ENCODE data around the gene SNAPIN.
"Not testable (repeated sequence)": the region's sequence is repeated elsewhere in the genome, so short reads cannot be mapped to it uniquely, and the experiment has no call there.

SNAPIN gene

DNA sequence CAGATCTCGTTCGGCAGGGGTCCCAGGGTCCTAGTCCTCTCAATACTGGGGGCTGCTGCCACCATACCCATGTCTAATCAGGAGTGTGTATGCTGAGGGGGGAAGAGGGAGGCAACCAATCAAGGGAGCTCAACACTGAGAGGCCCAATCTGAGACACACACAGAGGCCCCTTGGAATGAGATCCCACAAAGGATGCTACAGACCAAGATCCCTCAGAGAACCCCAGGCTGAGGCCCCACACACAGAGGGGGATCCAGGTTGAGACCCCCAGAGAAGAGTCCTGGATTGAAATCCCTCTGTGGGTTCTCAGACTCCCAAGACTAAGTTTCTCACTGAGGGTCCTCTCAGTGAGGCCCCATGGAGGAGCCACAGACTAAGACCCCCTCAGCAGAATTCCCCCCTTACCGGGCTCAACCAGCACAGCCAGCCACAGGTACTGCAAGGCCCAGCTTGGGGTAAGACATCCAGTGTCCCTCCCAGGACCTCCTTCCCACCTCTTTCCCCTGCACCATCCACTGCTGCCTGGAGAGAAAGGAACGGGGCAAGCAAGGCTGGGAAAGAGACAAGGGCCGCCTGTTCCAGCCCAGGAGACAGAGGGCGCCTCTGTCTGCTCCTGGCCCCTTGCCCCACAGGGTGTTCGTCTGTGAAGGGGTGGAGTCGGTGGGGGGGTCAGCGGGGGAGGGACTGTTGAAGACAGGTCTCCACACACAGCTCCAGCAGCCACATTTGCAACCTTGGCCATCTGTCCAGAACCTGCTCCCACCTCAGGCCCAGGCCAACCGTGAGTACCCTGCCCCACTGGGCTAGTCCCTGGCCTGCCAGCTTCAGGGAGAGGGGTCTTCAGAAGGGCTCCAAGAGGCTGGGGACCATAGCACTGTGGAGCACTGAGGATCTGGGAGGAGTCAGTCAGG, 30.5 kb upstream of the SNAPIN start, which contains the start of gene S100A1:
TSS of gene S100A1 (plus strand) at position 720 of the 912 bp plus-strand sequence. CDS start 2,088 bp downstream, outside the sequence.
- DNase-seq = no peak

DNA sequence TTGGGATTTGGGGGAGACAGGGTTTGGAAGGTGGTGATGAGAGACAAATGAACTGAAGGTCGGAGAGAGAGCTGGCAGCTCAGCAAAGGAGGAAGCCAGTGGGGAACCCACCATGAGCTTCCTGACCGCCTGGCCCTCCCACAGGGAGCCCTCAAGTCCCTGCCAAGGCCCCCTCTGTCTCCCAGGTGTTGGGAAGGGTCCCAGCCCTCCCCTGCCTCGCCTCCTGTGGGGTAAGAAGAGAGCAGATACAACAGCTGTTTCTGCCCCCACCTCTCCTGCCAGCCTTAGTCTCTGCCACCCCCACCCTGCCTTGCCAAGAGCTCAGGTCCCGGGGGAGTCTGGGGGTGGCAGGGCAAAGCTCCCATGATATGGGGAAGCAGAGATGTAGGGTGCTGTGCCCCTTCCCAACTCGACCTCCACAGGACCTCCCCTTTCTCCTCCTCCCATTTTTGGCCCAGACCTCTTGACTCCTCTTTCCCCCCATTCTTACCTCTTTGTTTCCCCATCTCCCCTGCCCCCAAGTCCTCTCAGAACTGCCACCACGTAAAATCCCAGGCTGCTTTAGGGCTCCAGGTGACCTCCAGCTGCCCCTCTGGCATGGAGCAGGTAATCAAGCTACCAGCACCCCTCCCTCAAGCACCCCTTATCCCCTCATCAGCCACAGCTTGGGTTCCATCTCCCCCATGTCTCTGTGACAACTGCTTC, 29.7 kb upstream of the SNAPIN start:
- DNase-seq = no peak

DNA sequence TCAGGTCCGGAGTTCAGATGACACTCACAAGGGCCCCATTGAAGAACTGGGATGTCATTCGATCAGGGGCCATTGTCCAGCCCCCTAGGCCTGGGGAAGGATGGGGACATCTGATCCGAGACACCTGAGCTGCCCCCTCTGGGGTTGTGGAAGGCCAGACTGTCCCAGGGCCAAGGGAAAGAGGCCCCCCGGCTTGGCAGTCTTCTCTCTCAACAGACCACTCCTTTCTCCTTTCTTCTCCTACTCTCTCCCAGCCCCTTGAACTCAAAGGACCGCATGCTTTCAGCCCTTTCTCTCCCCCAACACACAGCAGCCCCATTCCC, 29.2 kb upstream of the SNAPIN start:
- DNase-seq = no peak

DNA sequence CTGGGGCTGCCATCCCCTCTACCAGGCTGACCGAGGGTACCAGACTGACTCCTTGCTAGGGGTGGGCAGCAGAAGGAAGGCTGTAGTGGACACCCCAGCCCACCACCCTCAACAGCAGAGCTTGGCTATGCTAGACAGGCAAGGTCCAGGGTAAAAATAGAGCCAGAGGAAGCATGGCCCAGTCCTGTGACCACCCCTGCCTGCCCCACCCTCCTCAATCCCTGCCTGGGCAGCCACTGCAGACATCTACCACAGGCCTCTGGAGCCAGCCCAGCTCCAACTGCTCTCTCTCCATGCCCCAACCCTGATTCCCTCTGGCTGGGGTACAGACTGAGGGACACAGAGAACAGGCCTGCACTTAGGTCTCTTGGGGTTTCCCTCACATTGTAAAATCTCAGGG, 28.5 kb upstream of the SNAPIN start:
- DNase-seq = no peak

DNA sequence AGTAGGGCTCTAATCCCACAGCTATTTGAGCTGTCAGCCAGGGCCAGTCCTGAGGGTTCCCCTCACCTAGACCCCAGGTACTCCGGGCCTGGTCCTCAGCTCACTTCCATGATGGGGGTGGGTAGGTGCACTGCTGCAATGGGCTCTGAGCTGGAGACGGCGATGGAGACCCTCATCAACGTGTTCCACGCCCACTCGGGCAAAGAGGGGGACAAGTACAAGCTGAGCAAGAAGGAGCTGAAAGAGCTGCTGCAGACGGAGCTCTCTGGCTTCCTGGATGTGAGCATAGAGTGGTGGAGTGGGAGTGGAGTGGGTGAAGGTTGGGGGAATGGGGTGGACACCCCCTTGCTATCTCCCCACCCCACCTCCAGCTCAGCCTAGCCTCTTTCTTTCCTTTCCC, 28.1 kb upstream of the SNAPIN start:
- no peak for DNase-seq

DNA sequence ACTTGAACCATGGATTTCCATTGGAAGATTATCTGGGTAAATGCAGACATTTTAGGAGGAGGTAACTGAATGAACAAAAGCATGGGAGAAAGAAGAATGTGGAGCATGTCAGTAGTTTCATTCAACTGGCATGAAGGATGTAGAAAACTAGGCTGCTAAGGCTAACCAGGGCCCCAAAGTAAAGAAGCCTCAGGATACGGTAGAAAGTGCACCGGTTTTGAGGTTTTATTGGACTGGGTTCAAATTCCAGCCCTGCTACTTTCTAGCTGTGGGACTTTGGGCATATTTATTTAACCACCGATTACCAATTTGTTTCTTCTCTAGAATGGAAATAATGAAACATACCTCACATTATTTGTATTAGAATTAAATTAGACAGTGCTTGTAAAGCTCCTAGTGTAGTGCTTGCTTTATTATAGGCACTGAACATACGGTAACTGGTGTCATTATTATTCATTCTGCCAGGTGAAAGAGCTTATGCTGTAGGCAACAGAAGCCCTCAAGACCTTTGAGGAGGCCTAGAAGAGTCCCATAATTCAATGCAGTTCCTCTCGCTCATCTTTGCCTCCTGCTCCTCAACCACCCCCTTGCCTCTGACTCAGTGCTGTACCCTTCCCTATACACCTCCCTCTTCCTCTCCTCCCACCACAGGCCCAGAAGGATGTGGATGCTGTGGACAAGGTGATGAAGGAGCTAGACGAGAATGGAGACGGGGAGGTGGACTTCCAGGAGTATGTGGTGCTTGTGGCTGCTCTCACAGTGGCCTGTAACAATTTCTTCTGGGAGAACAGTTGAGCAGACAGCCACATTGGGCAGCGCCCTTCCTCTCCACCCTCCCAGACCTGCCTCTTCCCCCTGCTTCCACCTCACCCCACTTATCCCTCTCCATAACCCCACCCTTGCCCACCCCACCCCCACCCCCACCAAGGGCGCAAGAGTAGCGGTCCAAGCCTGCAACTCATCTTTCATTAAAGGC, 27.2 kb upstream of the SNAPIN start:
- no peak for DNase-seq

DNA sequence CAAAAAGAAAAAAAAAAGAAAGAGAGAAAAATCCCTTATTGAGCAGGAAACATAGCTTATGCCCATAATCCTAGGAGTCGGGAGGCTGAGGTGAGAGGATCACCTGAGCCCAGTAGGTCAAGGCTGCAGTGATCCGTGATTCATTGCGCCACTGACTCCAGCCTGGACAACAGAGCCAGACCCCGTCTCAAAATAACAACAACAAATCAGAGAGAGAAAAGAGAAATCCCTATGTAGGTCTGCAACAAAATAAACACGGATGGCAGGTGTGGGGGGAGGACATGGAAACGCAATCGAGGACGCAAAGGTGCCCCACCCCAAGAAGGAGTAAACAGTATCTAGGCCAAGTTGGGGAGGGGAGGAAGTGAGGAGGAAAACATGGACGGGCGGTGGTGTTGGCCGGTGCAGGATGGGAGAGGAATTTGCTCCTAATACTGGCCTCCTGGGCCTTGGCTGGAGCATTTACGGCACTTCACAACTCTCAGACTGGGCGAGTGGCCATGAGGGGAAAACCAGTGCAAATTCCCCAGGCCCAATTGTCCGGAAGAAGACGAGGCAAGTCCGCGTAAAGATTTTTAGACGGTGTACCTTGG, 25.2 kb upstream of the SNAPIN start:
- DNase-seq = no peak

DNA sequence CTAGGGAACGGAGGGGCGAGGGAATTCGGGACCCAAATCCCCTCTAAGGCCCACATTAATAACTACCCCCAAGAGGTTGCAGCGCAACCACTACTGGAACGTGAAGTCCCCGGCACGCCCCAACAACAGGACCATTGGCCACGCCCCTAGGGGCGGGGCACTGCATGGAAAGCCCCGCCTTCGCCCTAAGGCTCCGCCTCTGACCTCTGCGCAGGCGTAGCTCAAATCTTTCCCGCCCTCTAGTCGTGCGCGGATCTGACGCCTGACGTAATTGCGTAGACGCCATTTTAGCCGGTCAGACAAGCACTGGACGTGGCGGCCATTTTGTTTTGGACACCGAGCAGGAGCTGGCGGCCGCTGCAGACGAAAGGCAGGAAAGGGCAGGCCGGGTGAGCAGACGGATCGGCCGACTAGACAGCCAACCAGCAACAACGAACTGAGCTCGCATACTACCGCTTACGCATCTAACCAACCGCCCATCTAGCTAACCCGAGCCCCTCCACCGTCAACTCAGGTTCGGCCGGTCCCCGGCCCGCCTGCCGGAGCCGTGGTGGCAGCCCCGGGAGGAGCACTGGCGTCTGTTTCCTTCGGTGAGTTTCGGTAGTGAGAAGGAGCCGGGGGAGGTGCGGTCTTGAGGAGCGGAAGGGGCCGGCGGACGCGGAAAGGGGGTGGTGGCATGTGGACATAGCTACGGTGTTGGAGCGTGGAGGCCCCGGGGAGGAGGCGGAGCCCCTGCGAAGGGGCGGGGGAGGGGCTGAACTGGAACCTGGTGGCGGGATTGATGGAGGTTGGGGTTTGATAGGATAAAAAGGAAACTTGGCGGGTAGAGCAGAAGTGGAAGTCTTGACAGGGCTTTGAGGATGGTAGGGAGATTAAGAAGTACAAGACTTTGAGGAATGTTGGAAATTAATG, 24.5 kb upstream of the SNAPIN start, which contains the start of gene CHTOP:
TSS of gene CHTOP (plus strand) at position 313 of the 912 bp plus-strand sequence. CDS start 2,523 bp downstream, outside the sequence.
- peak; percentile 97 for DNase-seq

GRCh38 chr1:153635872-153636271, 22.6 kb upstream of the SNAPIN start:
- no peak for DNase-seq

DNA sequence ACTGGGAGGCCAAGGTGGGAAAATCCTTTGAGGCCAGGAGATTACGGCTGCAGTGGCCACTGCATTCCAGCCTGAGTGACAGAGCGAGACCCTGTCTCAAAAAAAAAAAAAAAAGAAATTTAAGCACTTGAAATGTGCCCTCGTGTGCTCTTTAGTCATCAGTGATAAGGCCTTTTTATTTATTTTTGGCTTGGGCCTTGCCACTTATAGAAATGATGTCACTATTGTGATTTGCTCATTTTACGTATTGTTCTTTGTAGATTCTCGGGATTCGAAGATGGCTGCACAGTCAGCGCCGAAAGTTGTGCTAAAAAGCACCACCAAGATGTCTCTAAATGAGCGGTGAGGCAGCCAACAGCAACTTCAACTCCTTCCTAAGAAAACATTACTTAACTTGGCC, 22.2 kb upstream of the SNAPIN start:
- no peak for DNase-seq

GRCh38 chr1:153638261-153638660, 20.2 kb upstream of the SNAPIN start:
- DNase-seq = no peak

- no peak for DNase-seq
Observed at GRCh38 chr1:153639280-153639679, 19.2 kb upstream of the SNAPIN start.

GRCh38 chr1:153640213-153640612, 18.3 kb upstream of the SNAPIN start:
- not testable (repeated sequence) for DNase-seq

- no peak for DNase-seq
Observed at GRCh38 chr1:153640861-153641260, 17.6 kb upstream of the SNAPIN start.

- DNase-seq = no peak
Observed at GRCh38 chr1:153642161-153642560, 16.3 kb upstream of the SNAPIN start.

- no peak for DNase-seq
Observed at GRCh38 chr1:153643100-153643499, 15.4 kb upstream of the SNAPIN start.

DNA sequence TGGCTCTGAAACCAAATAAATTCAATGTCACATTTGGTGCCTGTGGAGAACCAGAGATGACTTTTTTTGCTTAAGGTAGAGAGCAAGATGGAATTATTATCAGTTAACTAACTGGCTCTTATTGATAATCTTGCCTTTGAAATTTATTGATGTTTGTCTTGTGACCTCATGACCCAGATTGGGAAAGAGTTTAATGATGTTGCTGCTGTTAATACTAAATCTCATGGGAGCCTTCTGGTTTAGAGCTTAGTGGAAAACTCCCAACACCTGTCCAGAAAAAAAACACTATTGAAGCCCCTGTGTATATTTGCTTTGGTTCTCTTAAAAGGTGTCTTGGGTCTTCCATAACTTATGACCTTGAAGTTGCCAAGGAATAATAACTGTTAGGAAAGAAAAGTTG, 14.7 kb upstream of the SNAPIN start:
- no peak for DNase-seq

- no peak for DNase-seq
Observed at GRCh38 chr1:153646672-153647345, 11.7 kb upstream of the SNAPIN start.

DNA sequence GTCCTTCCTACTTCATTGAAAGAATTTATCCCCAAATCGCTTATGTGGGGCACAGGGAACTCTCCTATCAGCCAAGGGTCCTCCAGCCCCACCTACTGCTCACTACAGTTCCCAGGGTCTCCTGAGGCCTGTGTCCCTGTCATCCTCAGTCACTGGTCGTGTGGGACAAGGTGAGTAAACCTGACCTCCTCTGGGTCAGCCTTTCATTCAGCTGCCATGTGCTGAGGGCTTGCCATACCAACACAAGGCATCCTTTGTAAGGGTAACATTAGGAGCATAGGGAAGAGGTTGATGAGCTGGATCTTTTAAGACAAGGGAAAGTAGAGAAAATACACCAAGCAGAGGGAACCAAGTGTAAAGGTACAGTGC, 11.2 kb upstream of the SNAPIN start:
- no peak for DNase-seq

DNA sequence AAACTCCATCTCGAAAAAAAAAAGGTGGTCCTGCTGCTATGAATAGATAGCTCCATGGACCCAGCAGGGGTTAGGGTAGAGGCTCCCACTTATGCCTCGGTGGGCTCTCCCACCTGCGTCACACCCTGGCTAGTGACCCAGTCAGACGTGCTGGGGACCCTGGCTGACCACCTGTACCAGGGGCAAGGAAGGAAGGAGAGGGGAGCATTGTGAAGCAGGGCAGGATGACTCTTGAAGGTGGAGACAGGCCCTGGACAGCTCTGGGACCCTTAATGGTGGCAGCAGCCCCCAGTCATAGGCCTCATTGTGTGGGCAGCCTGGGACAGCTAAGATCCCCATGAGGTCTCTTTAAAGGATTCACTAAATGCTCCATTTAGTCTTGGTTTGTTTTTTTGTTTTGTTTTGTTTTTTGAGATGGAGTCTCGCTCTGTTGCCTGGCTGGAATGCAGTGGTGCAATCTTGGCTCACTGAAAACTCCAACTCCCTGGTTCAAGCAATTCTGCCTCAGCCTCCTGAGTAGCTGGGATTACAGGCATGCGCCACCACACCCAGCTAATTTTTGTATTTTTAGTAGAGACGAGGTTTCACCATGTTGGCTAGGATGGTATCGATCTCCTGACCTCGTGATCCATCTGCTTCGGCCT, 10.4 kb upstream of the SNAPIN start:
- DNase-seq = no peak
